Mucosa of rectum (tissue), 2 donors: ENCODE results near the gene KLK15.

ENCODE experiments used
- H3K27ac ChIP-seq, 2 donors: one replicate each; pipeline ENCODE4 v1.7.0; 2013; ENCODE audit warnings: inconsistent platforms in 2 of 2, low read depth in 2 of 2, low read length in 2 of 2
- H3K27me3 ChIP-seq, 2 donors: one replicate each; pipeline ENCODE4 v1.7.0; 2013; ENCODE audit warnings: low read length in 2 of 2; ENCODE audit not compliant: control insufficient read depth in 2 of 2, insufficient read depth in 2 of 2
- H3K36me3 ChIP-seq, 2 donors: one replicate each; pipeline ENCODE4 v1.7.0; 2013; ENCODE audit warnings: low read length in 2 of 2; ENCODE audit not compliant: control insufficient read depth in 2 of 2, insufficient read depth in 2 of 2
- H3K4me1 ChIP-seq, 2 donors: one replicate each; pipeline ENCODE4 v1.7.0; 2013; ENCODE audit warnings: low read length in 2 of 2, mild to moderate bottlenecking in 1 of 2; ENCODE audit not compliant: control insufficient read depth in 2 of 2, insufficient read depth in 2 of 2
- H3K4me3 ChIP-seq, 2 donors: one replicate each; pipeline ENCODE4 v1.7.0; 2013; ENCODE audit warnings: low read length in 2 of 2
- H3K9ac ChIP-seq, 2 donors: one replicate each; pipeline ENCODE4 v1.7.0; 2013; ENCODE audit warnings: low read length in 2 of 2, low read depth in 1 of 2, mild to moderate bottlenecking in 1 of 2
- H3K9me3 ChIP-seq, 2 donors: one replicate each; pipeline ENCODE4 v1.7.0; 2013; ENCODE audit warnings: low read length in 2 of 2; ENCODE audit not compliant: control insufficient read depth in 2 of 2
- donor health status: healthy.
- donor health status: Normal muscosa, but diverticular disease.

The KLK15 gene

GRCh38 chr19:50821622-50822021 is 11.8 kb downstream of the KLK15 start:
- no peaks in the 10 kb centered on the region for H3K36me3 ChIP-seq
- H3K4me3 ChIP-seq = no peak overlapping the region
- H3K27me3 ChIP-seq = peaks cover 8 to 12% of the 10 kb centered on the region in 2 donors
- H3K27ac ChIP-seq = peak overlapping the region; percentile 76 to 89
- peaks cover 24 to 55% of the 10 kb centered on the region in 2 donors for H3K4me1 ChIP-seq
- no peaks in the 10 kb centered on the region for H3K9me3 ChIP-seq
- peak overlapping the region in 1 of 2 donors; percentile 44 for H3K9ac ChIP-seq

- H3K9me3 ChIP-seq = no peaks in the 10 kb centered on the region
- H3K4me3 ChIP-seq = peak overlapping the region in 1 of 2 donors; percentile 63
- H3K9ac ChIP-seq = peak overlapping the region in 1 of 2 donors; percentile 44
- peaks cover 8 to 12% of the 10 kb centered on the region in 2 donors for H3K27me3 ChIP-seq
- peaks cover 24 to 55% of the 10 kb centered on the region in 2 donors for H3K4me1 ChIP-seq
- H3K27ac ChIP-seq = peak overlapping the region; percentile 76 to 89
- no peaks in the 10 kb centered on the region for H3K36me3 ChIP-seq
Observed at GRCh38 chr19:50821248-50821612, 12.1 kb downstream of the KLK15 start.

GRCh38 chr19:50820549-50821247 is 12.7 kb downstream of the KLK15 start:
- peak overlapping the region; percentile 68 to 79 for H3K9ac ChIP-seq
- H3K9me3 ChIP-seq = no peaks in the 10 kb centered on the region
- peaks cover 24 to 55% of the 10 kb centered on the region in 2 donors for H3K4me1 ChIP-seq
- no peaks in the 10 kb centered on the region for H3K36me3 ChIP-seq
- peak overlapping the region; percentile 80 to 89 for H3K27ac ChIP-seq
- H3K4me3 ChIP-seq = peak overlapping the region; percentile 63 to 70
- peaks cover 8 to 12% of the 10 kb centered on the region in 2 donors for H3K27me3 ChIP-seq

- H3K9ac ChIP-seq = peak overlapping the region in 1 of 2 donors; percentile 79
- no peaks in the 10 kb centered on the region for H3K9me3 ChIP-seq
- peaks cover 24 to 55% of the 10 kb centered on the region in 2 donors for H3K4me1 ChIP-seq
- H3K4me3 ChIP-seq = peak overlapping the region; percentile 63 to 70
- H3K36me3 ChIP-seq = no peaks in the 10 kb centered on the region
- H3K27me3 ChIP-seq = peaks cover 8 to 12% of the 10 kb centered on the region in 2 donors
- H3K27ac ChIP-seq = peak overlapping the region; percentile 80 to 89
Observed at GRCh38 chr19:50820086-50820485, 13.3 kb downstream of the KLK15 start.

GRCh38 chr19:50819636-50820035 is 13.7 kb downstream of the KLK15 start:
- peak overlapping the region in 1 of 2 donors; percentile 79 for H3K9ac ChIP-seq
- H3K36me3 ChIP-seq = no peaks in the 10 kb centered on the region
- H3K27me3 ChIP-seq = peaks cover 8 to 12% of the 10 kb centered on the region in 2 donors
- H3K27ac ChIP-seq = peak overlapping the region; percentile 80 to 89
- H3K4me3 ChIP-seq = peak overlapping the region; percentile 63 to 70
- peaks cover 24 to 55% of the 10 kb centered on the region in 2 donors for H3K4me1 ChIP-seq
- no peaks in the 10 kb centered on the region for H3K9me3 ChIP-seq

GRCh38 chr19:50818859-50819472 is 14.4 kb downstream of the KLK15 start:
- peaks cover 24 to 50% of the 10 kb centered on the region in 2 donors for H3K4me1 ChIP-seq
- no peaks in the 10 kb centered on the region for H3K9me3 ChIP-seq
- H3K9ac ChIP-seq = peak overlapping the region; percentile 14 to 79
- peak overlapping the region; percentile 80 to 89 for H3K27ac ChIP-seq
- H3K36me3 ChIP-seq = no peaks in the 10 kb centered on the region
- peaks cover 8 to 12% of the 10 kb centered on the region in 2 donors for H3K27me3 ChIP-seq
- peak overlapping the region; percentile 63 to 70 for H3K4me3 ChIP-seq

GRCh38 chr19:50817941-50818858 is 15.2 kb downstream of the KLK15 start:
- Histone ChIP-seq H3K9me3 (no peaks in the 10 kb centered on the region), H3K4me3 (peak overlapping the region; percentile 63 to 70), H3K27ac (peak overlapping the region; percentile 80 to 89), H3K4me1 (peaks cover 24 to 43% of the 10 kb centered on the region in 2 donors), H3K9ac (peak overlapping the region in 1 of 2 donors; percentile 79), H3K36me3 (no peaks in the 10 kb centered on the region), H3K27me3 (peaks cover 8 to 12% of the 10 kb centered on the region in 2 donors)

GRCh38 chr19:50815439-50815838 is 17.9 kb downstream of the KLK15 start:
- Histone ChIP-seq H3K27me3 (peaks cover 8 to 12% of the 10 kb centered on the region in 2 donors), H3K36me3 (no peaks in the 10 kb centered on the region), H3K9ac (no peak overlapping the region), H3K9me3 (no peaks in the 10 kb centered on the region), H3K4me3 (no peak overlapping the region), H3K27ac (peak overlapping the region in 1 of 2 donors; percentile 7), H3K4me1 (peaks cover 12 to 19% of the 10 kb centered on the region in 2 donors)

GRCh38 chr19:50814883-50815282 is 18.5 kb downstream of the KLK15 start:
- Histone ChIP-seq H3K4me3 (no peak overlapping the region), H3K27ac (no peak overlapping the region), H3K9me3 (no peaks in the 10 kb centered on the region), H3K36me3 (no peaks in the 10 kb centered on the region), H3K27me3 (peaks cover 5 to 10% of the 10 kb centered on the region in 2 donors), H3K4me1 (peaks cover 12 to 15% of the 10 kb centered on the region in 2 donors), H3K9ac (no peak overlapping the region)
